GDM1 (cell line): Measurements from ENCODE around the gene SPOCK1.

Experiments used
- DNase-seq: peaks from one replicate; lab custom pipeline; 2025; lab: John Stamatoyannopoulos, UW

The SPOCK1 gene

DNA sequence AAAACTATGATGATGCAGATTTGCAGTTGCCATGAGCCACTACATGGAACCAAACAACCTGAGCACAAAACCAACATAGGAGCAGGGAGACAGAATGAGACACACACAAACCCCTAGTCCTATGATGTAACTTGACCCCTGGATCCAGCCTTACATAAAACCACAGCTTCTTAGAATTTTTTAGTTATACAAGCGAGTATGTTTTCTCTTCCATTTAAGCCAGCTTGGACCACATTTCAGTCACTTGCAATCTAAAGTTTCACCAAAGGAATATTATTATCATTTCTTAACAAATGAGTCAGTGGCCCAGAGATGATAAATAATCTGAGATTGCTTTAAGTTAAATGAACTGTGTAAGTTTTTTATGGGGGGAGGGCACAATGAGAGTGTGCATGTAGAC lies 6.8 kb downstream of the SPOCK1 start:
- no peak for DNase-seq

- no peak for DNase-seq
Observed at GRCh38 chr5:137491121-137491520, 8.0 kb downstream of the SPOCK1 start.

- DNase-seq, result no peak
Observed at GRCh38 chr5:137490591-137490990, 8.5 kb downstream of the SPOCK1 start.

GRCh38 chr5:137488974-137489373 lies 10.2 kb downstream of the SPOCK1 start:
- no peak for DNase-seq

- no peak for DNase-seq
Observed at GRCh38 chr5:137488516-137488915, 10.6 kb downstream of the SPOCK1 start.

GRCh38 chr5:137487600-137487999 lies 11.5 kb downstream of the SPOCK1 start:
- no peak for DNase-seq

DNA sequence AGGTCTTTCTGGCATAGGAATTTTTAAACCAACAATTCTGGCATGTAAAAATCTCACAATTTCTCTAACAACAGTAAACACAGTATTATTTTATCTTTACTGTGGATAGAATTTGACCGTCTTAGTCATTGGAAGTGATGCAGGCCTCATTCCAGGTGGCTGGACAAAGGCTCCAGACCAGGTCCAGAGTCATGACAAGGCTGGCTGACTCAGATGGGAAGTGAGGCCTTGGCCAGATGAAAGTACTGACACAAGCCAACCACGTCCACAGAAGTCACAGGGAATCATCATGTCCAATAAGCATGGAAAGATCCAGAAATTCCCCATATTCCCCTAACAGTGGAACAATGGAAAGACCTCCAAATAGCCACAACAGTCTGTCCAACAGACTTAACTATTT lies 12.4 kb downstream of the SPOCK1 start:
- DNase-seq, result no peak

DNA sequence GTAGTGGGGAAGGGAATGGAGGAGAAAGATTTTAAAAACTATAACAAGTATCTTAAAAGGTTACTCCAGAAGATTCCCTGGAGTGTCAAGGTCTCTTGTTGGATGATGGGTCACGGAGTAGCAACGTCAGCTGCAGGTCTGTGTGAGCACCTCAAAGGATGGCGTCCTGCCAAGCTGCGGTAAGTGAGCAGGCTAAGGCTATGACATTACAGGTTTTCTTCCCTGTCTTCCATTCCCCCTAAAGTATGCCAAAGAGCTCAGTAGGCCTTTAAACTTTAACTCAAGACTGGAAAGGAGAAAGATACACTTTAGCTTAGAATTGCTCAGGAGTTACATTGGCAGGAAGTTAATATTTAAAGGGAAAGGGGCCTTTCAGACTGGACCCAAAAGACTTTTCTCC lies 17.5 kb downstream of the SPOCK1 start:
- DNase-seq, result no peak

GRCh38 chr5:137478043-137478442 lies 21.1 kb downstream of the SPOCK1 start:
- no peak for DNase-seq

- no peak for DNase-seq
Observed at GRCh38 chr5:137470921-137471220, 28.3 kb downstream of the SPOCK1 start.

- DNase-seq, result no peak
Observed at GRCh38 chr5:137470111-137470920, 28.8 kb downstream of the SPOCK1 start.

GRCh38 chr5:137466889-137467288 lies 32.2 kb downstream of the SPOCK1 start:
- no peak for DNase-seq

DNA sequence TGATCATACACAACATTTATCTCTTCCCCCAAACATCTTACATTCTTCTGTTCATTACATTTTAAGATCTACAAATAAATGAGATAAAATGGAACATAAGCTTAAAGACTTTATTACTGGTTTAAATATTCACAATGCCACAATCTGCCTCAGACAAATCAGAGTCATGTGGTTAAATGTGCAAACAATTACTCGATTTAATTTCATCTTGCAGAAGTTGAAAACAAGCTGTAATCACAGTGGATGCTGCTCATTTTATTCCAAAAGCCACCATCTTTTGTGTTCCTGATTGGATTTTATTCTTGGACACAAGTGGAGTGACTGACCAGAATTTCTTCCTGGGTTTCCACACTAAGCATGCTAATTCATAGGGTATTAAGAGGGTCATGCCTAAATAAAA lies 33.2 kb downstream of the SPOCK1 start:
- no peak for DNase-seq

GRCh38 chr5:137462816-137463520 lies 36.2 kb downstream of the SPOCK1 start:
- no peak for DNase-seq

DNA sequence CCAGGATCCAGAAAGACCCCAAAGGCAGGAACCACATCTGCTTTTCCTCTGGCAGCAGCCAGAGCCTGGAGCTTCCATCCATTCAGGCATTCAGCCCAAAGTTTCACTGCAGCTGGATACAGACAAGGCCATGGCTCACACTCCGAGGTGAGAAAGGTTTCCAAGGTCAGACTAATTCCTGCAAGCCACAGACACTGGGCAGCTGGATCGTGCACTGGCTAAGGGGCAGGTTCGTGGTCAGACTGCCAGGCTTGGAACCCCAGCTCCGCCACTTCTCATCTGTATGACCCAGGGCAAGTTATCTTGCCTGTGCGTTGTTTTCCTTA lies 36.9 kb downstream of the SPOCK1 start:
- no peak for DNase-seq

GRCh38 chr5:137461391-137462264 lies 37.5 kb downstream of the SPOCK1 start:
- DNase-seq, result no peak

GRCh38 chr5:137454671-137455070 lies 44.5 kb downstream of the SPOCK1 start:
- DNase-seq, result no peak

- DNase-seq, result no peak
Observed at GRCh38 chr5:137453483-137454080, 45.5 kb downstream of the SPOCK1 start.

DNA sequence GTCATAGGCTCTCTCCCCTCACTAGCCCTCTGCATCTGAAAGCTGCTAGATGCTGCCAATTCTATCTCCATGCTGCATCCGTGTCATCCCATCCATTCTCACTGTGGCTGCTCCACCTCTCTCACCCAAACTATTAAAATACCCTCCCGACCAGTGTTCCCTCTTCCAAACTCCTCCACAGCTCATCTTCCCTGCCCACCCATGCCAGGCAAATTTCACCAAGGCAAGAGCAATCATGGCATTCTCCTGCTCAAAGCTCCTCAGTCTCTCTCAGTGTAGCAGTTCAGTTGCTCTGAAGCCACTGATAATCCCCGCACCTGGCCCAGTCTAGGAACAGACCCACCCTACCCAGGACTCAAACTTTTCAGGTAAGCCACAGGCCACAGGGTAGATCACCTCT lies 48.4 kb downstream of the SPOCK1 start:
- DNase-seq, result no peak

GRCh38 chr5:137448868-137449267 lies 50.3 kb downstream of the SPOCK1 start:
- no peak for DNase-seq

DNA sequence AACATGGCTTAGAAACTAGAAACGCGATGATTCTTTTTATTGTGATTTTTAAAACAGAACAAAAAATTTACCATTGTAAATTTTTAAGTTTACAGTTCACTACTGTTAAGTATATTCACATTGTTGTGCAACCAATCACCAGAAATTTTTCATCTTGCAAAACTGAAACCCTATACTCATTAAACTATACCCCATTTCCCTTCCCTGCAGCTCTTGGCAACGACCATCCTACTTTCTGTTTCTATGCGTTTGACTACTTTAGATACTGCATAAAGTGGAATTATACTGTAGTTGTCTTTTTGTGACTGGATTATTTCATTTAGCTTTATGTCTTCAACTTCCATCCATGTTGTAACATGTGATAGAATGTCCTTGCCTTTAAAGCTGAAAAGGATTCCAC lies 52.5 kb downstream of the SPOCK1 start:
- DNase-seq, result no peak

DNA sequence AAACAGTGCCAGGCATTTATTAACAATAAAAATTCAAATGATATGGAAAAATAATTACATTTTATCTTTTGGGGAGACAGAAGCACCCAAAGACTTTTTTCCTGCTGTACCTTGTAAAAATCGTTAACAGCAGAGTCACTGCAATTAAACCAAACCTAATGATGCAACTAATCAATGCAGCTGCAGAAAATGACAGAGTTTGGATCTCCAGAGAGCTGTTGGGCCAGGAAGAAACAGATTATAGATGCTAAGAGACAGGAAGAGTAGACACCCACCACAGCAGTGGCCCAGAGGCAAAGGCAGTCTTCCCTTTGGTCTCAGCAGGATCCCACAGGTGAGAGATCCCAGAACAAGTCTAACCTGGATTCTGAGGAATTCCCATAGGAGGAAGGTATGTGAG lies 53.0 kb downstream of the SPOCK1 start:
- DNase-seq, result no peak

GRCh38 chr5:137442660-137443059 lies 56.5 kb downstream of the SPOCK1 start:
- no peak for DNase-seq
